NCI-H524 (cell line): ENCODE measurements around the gene RPEL1.
"Not testable (repeated sequence)": the region's sequence is repeated elsewhere in the genome, so short reads cannot be mapped to it uniquely, and the experiment has no call there.

Experiments
- DNase-seq, 2 experiments: peaks; one replicate each; lab custom pipeline; 2025; lab: John Stamatoyannopoulos, UW

Gene RPEL1

GRCh38 chr10:103245587-103245986, at the start of gene RPEL1:
TSS of gene RPEL1 (plus strand) at chr10:103245887. CDS start at chr10:103245997, 110 bp downstream.
- not testable (repeated sequence) for DNase-seq

- DNase-seq, result no peak
Observed at GRCh38 chr10:103196516-103196915, 49.2 kb upstream of the RPEL1 start.

GRCh38 chr10:103197174-103197573, 48.5 kb upstream of the RPEL1 start:
- no peak for DNase-seq

- DNase-seq, result no peak
Observed at GRCh38 chr10:103197903-103198302, 47.8 kb upstream of the RPEL1 start.

- no peak for DNase-seq
Observed at GRCh38 chr10:103198648-103199047, 47.0 kb upstream of the RPEL1 start.

GRCh38 chr10:103199488-103199887, 46.2 kb upstream of the RPEL1 start:
- no peak for DNase-seq

- DNase-seq, result no peak
Observed at GRCh38 chr10:103202319-103202718, 43.4 kb upstream of the RPEL1 start.

- no peak for DNase-seq
Observed at GRCh38 chr10:103203466-103203865, 42.2 kb upstream of the RPEL1 start.

- peak in 1 of 2 experiments; percentile 1 for DNase-seq
Observed at GRCh38 chr10:103204353-103205255, 41.1 kb upstream of the RPEL1 start.

GRCh38 chr10:103205401-103205800, 40.3 kb upstream of the RPEL1 start:
- DNase-seq, result not testable (repeated sequence)

- not testable (repeated sequence) for DNase-seq
Observed at GRCh38 chr10:103206715-103207114, 39.0 kb upstream of the RPEL1 start.

- DNase-seq, result no peak
Observed at GRCh38 chr10:103207141-103207540, 38.5 kb upstream of the RPEL1 start.

- not testable (repeated sequence) for DNase-seq
Observed at GRCh38 chr10:103207643-103208042, 38.0 kb upstream of the RPEL1 start.

GRCh38 chr10:103210262-103210661, 35.4 kb upstream of the RPEL1 start:
- DNase-seq, result not testable (repeated sequence)

GRCh38 chr10:103215601-103216000, 30.1 kb upstream of the RPEL1 start:
- no peak for DNase-seq

- DNase-seq, result not testable (repeated sequence)
Observed at GRCh38 chr10:103216362-103216761, 29.3 kb upstream of the RPEL1 start.

GRCh38 chr10:103224133-103224532, 21.6 kb upstream of the RPEL1 start:
- DNase-seq, result no peak

GRCh38 chr10:103224721-103225120, 21.0 kb upstream of the RPEL1 start:
- not testable (repeated sequence) for DNase-seq

GRCh38 chr10:103225939-103226338, 19.7 kb upstream of the RPEL1 start:
- DNase-seq, result no peak

GRCh38 chr10:103227416-103227815, 18.3 kb upstream of the RPEL1 start:
- no peak for DNase-seq

- DNase-seq, result no peak
Observed at GRCh38 chr10:103231047-103231551, 14.6 kb upstream of the RPEL1 start.

- no peak for DNase-seq
Observed at GRCh38 chr10:103232131-103232673, 13.5 kb upstream of the RPEL1 start.
